H1 (cell line): ENCODE results near the gene SNAPC3. TPM values are rescaled to one million over a fixed set of nuclear protein-coding genes. Genes with fewer than 3 reads are reported as not detected.

ENCODE experiments used
- CTCF ChIA-PET: fragments of 300-600 bp; sonication (Branson Sonifier 250); formaldehyde crosslinking; loops from one replicate; lab custom pipeline; 2021; ENCODE audit not compliant: partially characterized antibody; lab: Charles Lee
- POLR2A ChIA-PET: fragments of 300-600 bp; sonication (Branson Sonifier 250); formaldehyde crosslinking; loops from one replicate; lab custom pipeline; 2021; ENCODE audit warnings: inconsistent platforms; ENCODE audit not compliant: partially characterized antibody; lab: Charles Lee
- DNase-seq, 2 experiments: peaks; one replicate each; pipeline versions ENCODE4 v3.0.0 to v3.0.0-alpha.2; 2010 to 2022; ENCODE audit warnings: low spot score in 2 of 2, low read depth in 1 of 2, mixed read lengths in 1 of 2
- FAIRE-seq: peaks from 2 replicates; lab custom pipeline; 2011; peaks lifted over from hg19 to GRCh38; lab: Jason Lieb, UNC
- H2AFZ ChIP-seq: 2 replicates; pipeline ENCODE4 v1.8.1; 2012; ENCODE audit warnings: low read length, inconsistent platforms
- H2AK5ac ChIP-seq: 2 replicates; pipeline ENCODE4 v1.6.1; 2013; ENCODE audit warnings: low read depth, low read length
- H2BK120ac ChIP-seq: replicated peaks from 2 replicates; pipeline ENCODE3; 2013; ENCODE audit warnings: low read depth, low read length, inconsistent platforms
- H2BK12ac ChIP-seq: 2 replicates; pipeline ENCODE4 v1.6.1; 2013; ENCODE audit warnings: low read depth, low read length
- H2BK15ac ChIP-seq: 2 replicates; pipeline ENCODE4 v1.6.1; 2013; ENCODE audit warnings: low read length
- H2BK20ac ChIP-seq: 2 replicates; pipeline ENCODE4 v1.6.1; 2013; ENCODE audit warnings: low read length
- H2BK5ac ChIP-seq: 2 replicates; pipeline ENCODE4 v1.6.1; 2013; ENCODE audit warnings: low read depth, low read length
- H3K14ac ChIP-seq: 2 replicates; pipeline ENCODE4 v1.6.1; 2013; ENCODE audit warnings: inconsistent platforms; ENCODE audit not compliant: insufficient read length
- H3K18ac ChIP-seq: 2 replicates; pipeline ENCODE4 v1.6.1; 2013; ENCODE audit warnings: low read length; ENCODE audit errors: extremely low read depth
- H3K23ac ChIP-seq: 2 replicates; pipeline ENCODE4 v1.6.1; 2013; ENCODE audit warnings: inconsistent platforms; ENCODE audit not compliant: insufficient read length
- H3K23me2 ChIP-seq: 2 replicates; pipeline ENCODE4 v1.6.1; 2013; ENCODE audit warnings: low read depth, low read length
- H3K27ac ChIP-seq: 2 replicates; pipeline ENCODE4 v1.6.1; 2011; ENCODE audit warnings: low read depth, low read length, inconsistent platforms
- H3K27me3 ChIP-seq, 4 experiments: replicated peaks in 1 of 4; 1 replicate in 1 of 4; 2 replicates in 3 of 4; pipeline versions ENCODE4 v1.6.1 to v1.8.1; 2011 to 2013; ENCODE audit warnings: low read length in 3 of 4, mild to moderate bottlenecking in 3 of 4, inconsistent platforms in 2 of 4, mixed read lengths in 2 of 4, moderate library complexity in 1 of 4; ENCODE audit not compliant: control insufficient read depth in 3 of 4, insufficient read depth in 3 of 4; ENCODE audit errors: extremely low read depth in 1 of 4
- H3K36me3 ChIP-seq, 4 experiments: 2 replicates each; pipeline versions ENCODE4 v1.6.1 to v1.8.1; 2011 to 2013; ENCODE audit warnings: mild to moderate bottlenecking in 4 of 4, low read length in 3 of 4, moderate library complexity in 2 of 4, control low read depth in 1 of 4, inconsistent platforms in 1 of 4; ENCODE audit not compliant: insufficient read depth in 4 of 4, control insufficient read depth in 2 of 4
- H3K4ac ChIP-seq: replicated peaks from 2 replicates; pipeline ENCODE3; 2013; ENCODE audit warnings: low read length, low read depth, mixed read lengths, inconsistent platforms; ENCODE audit not compliant: insufficient read length
- H3K4me1 ChIP-seq, 4 experiments: replicated peaks in 1 of 4; 1 replicate in 1 of 4; 2 replicates in 3 of 4; pipeline versions ENCODE4 v1.6.1 to v1.8.1; 2011 to 2013; ENCODE audit warnings: low read length in 3 of 4, inconsistent platforms in 2 of 4, mixed read lengths in 1 of 4; ENCODE audit not compliant: insufficient read depth in 4 of 4, control insufficient read depth in 3 of 4
- H3K4me2 ChIP-seq, 2 experiments: 2 replicates each; pipeline versions ENCODE4 v1.6.1 to v1.8.1; 2011 to 2013; ENCODE audit warnings: low read depth in 2 of 2, low read length in 2 of 2, control low read depth in 1 of 2, inconsistent platforms in 1 of 2, mild to moderate bottlenecking in 1 of 2; ENCODE audit not compliant: insufficient read depth in 1 of 2
- H3K4me3 ChIP-seq, 4 experiments: fragments of 200-600, 300-600 bp in 1 of 4; sonication (generic), shearing (Covaris generic), sonication (Bioruptor Twin) in 1 of 4; 2 replicates each; pipeline versions ENCODE4 v1.5.1 to v1.8.1; 2011 to 2016; ENCODE audit warnings: low read length in 4 of 4, low read depth in 3 of 4, control low read depth in 2 of 4, inconsistent platforms in 2 of 4, mild to moderate bottlenecking in 2 of 4, mixed read lengths in 1 of 4, moderate library complexity in 1 of 4; ENCODE audit not compliant: insufficient read depth in 2 of 4; ENCODE audit errors: extremely low read depth in 1 of 4
- H3K56ac ChIP-seq: replicated peaks from 2 replicates; pipeline ENCODE3; 2013; ENCODE audit warnings: low read depth, mild to moderate bottlenecking, mixed read lengths, low read length, inconsistent platforms; ENCODE audit not compliant: insufficient read length
- H3K79me1 ChIP-seq: 2 replicates; pipeline ENCODE4 v1.6.1; 2013; ENCODE audit warnings: low read depth, low read length, control low read depth
- H3K79me2 ChIP-seq, 2 experiments: 2 replicates each; pipeline versions ENCODE4 v1.6.1 to v1.8.1; 2012 to 2013; ENCODE audit warnings: low read length in 2 of 2, mild to moderate bottlenecking in 2 of 2, inconsistent platforms in 1 of 2; ENCODE audit not compliant: insufficient read depth in 2 of 2, control insufficient read depth in 1 of 2
- H3K9ac ChIP-seq, 4 experiments: replicated peaks in 1 of 4; 1 replicate in 1 of 4; 2 replicates in 3 of 4; pipeline versions ENCODE4 v1.6.1 to v1.8.1; 2011 to 2013; ENCODE audit warnings: low read depth in 3 of 4, low read length in 3 of 4, control low read depth in 2 of 4, mild to moderate bottlenecking in 2 of 4, moderate library complexity in 2 of 4, inconsistent platforms in 1 of 4; ENCODE audit errors: extremely low read depth in 1 of 4
- H3K9me3 ChIP-seq, 2 experiments: 2 replicates each; pipeline versions ENCODE4 v1.6.1 to v1.8.1; 2012 to 2013; ENCODE audit warnings: mild to moderate bottlenecking in 2 of 2, moderate library complexity in 2 of 2, control low read depth in 1 of 2, inconsistent platforms in 1 of 2, low read depth in 1 of 2, low read length in 1 of 2, mixed read lengths in 1 of 2; ENCODE audit not compliant: insufficient read depth in 2 of 2
- H4K20me1 ChIP-seq, 2 experiments: replicated peaks in 1 of 2; 2 replicates each; pipeline versions ENCODE3 to v1.8.1; 2011 to 2013; ENCODE audit warnings: inconsistent platforms in 2 of 2, low read length in 2 of 2, mild to moderate bottlenecking in 1 of 2; ENCODE audit not compliant: insufficient read depth in 2 of 2, control insufficient read depth in 1 of 2
- H4K5ac ChIP-seq: 2 replicates; pipeline ENCODE4 v1.6.1; 2013; ENCODE audit warnings: low read length, low read depth, mixed read lengths, inconsistent platforms; ENCODE audit not compliant: insufficient read length
- H4K8ac ChIP-seq: 2 replicates; pipeline ENCODE4 v1.8.0; 2013; ENCODE audit warnings: mild to moderate bottlenecking, moderate library complexity, low read length, inconsistent platforms; ENCODE audit not compliant: insufficient read depth; ENCODE audit errors: extremely low read depth
- H4K91ac ChIP-seq: replicated peaks from 2 replicates; pipeline ENCODE3; 2013; ENCODE audit warnings: low read length, mixed read lengths, inconsistent platforms; ENCODE audit not compliant: insufficient read length
- POLR2A ChIP-seq, 2 experiments: IDR thresholded peaks; 1 replicate in 1 of 2; 2 replicates in 1 of 2; pipeline ENCODE4 v1.6.1; 2011; ENCODE audit warnings: low read depth in 2 of 2, low read length in 2 of 2, mild to moderate bottlenecking in 2 of 2; ENCODE audit errors: control extremely low read depth in 1 of 2
- POLR2AphosphoS5 ChIP-seq: IDR thresholded peaks from 2 replicates; pipeline ENCODE4 v1.6.1; 2011; ENCODE audit warnings: low read depth, low read length
- SP1 ChIP-seq: IDR thresholded peaks from 2 replicates; pipeline ENCODE4 v1.6.1; 2011; ENCODE audit warnings: low read depth, low read length
- WGBS, 2 experiments: shearing (Covaris generic) in 1 of 2; methylation state at CpG; one replicate each; pipeline versions ENCODE4 v1.1.6 to v1.1.7; 2013 to 2015; ENCODE audit warnings: low lambda C conversion rate in 2 of 2, mixed read lengths in 2 of 2, inconsistent platforms in 1 of 2, low coverage in 1 of 2, missing lambda C conversion rate in 1 of 2; ENCODE audit not compliant: insufficient replicate concordance in 2 of 2, insufficient coverage in 1 of 2, insufficient read length in 1 of 2; ENCODE audit errors: extremely low coverage in 1 of 2, missing lambda C conversion rate in 1 of 2; 5-methylcytosine and 5-hydroxymethylcytosine counted together
- polyA plus RNA-seq, 7 experiments: library from polyadenylated mRNA; depleted of rRNA in 3 of 7; stranded (reverse) in 5 of 7; unstranded in 2 of 7; fragments of >200 nt in 5 of 7; fragments of 200-250 nt in 2 of 7; gene quantifications; 1 replicate in 5 of 7; 2 replicates in 1 of 7; 4 replicates in 1 of 7; pipeline versions ENCODE4 v1.2.1 to v1.2.3, GENCODE V29; 2011 to 2013; ENCODE audit warnings: missing spikeins in 2 of 7, mixed read lengths in 2 of 7
- total RNA-seq: library from RNA; stranded (reverse); fragmentation: NEBNext Ultra II Directional; extraction: Animal tissue kit (Norgen Biotek cat#: 25700); gene quantifications from 2 replicates; pipeline ENCODE4 v1.2.1, GENCODE V29; 2021
- TF ChIP-seq, protein P1 (sequence below): IDR thresholded peaks from 2 replicates; pipeline ENCODE4 v1.6.1; 2012; ENCODE audit warnings: inconsistent platforms

The SNAPC3 gene
- total and polyA plus RNA-seq, 2 of the 8 experiments (the other 6 are each of a cell fraction or from before 2014, with no cell fraction given): 11.9 to 25.8 TPM

DNA sequence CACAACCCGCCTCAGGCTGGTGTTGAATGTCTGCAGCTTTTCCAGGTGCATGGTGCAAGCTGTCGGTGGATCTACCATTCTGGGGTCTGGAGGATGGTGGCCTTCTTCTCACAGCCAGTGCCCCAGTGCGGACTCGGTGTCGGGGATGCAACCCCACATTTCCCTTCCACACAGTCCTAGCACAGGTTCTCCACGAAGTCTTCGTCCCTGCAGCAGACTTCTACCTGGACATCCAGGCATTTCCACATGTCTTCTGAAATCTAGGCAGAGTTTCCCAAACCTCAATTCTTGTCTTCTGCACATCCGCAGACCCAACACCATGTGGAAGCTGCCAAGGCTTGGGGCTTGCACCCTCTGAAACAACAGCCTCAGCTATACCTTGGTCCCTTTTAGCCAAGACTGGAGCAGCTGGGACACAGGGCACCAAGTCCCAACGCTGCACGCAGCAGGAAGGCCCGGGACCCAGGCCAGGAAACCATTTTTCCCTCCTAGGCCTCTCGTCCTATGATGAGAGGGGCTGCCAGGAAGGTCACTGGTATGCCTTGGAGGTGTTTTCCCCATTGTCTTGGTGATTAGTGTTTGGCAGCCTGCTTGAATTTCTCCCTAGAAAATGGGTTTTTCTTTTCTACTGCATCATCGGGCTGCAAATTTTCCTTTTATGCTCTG, 69.9 kb downstream of the SNAPC3 start:
- peaks cover 12 to 92% of the 10 kb centered on the region in 2 experiments; a peak in 3 of 4 replicates for H3K79me2 ChIP-seq
- peaks cover 0 to 2% (median 0%) of the 10 kb centered on the region in 4 experiments; a peak in 1 of 7 replicates for H3K4me1 ChIP-seq
- FAIRE-seq: no peak
- H3K36me3 ChIP-seq: peaks cover 6 to 95% (median 48%) of the 10 kb centered on the region in 4 experiments
- H3K56ac ChIP-seq: no peak overlapping the region
- H2BK15ac ChIP-seq: no peak overlapping the region
- peaks cover 4% of the 10 kb centered on the region; the same call in 1 of the 2 replicates for H3K79me1 ChIP-seq
- H3K4ac ChIP-seq: no peak overlapping the region
- no peak overlapping the region for H2AK5ac ChIP-seq
- POLR2A ChIA-PET: interaction anchor here (0.9 to 1.2 kb wide), 3 partner anchors 11 to 19 kb away, joined by 3 to 7 read pairs (median 5); no protein-coding TSS in a partner anchor
- no peak overlapping the region for H3K4me3 ChIP-seq
- H2AFZ ChIP-seq: no peak overlapping the region
- TF ChIP-seq, protein P1, sequence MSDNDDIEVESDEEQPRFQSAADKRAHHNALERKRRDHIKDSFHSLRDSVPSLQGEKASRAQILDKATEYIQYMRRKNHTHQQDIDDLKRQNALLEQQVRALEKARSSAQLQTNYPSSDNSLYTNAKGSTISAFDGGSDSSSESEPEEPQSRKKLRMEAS: peak; percentile 14; the same call in 1 of the 2 replicates
- TF ChIP-seq SP1 (no peak), POLR2A (IDR thresholded peaks at IDR 0.05; ENCODE audit: control extremely low read depth in 1 of 2, low read depth in 2 of 2, low read length in 2 of 2) (peak; percentile 46 to 47; a peak in 2 of 3 replicates), POLR2AphosphoS5 (peak; percentile 73)
- H2BK20ac ChIP-seq: no peak overlapping the region
- H3K23me2 ChIP-seq: no peaks in the 10 kb centered on the region
- H4K20me1 ChIP-seq: peaks cover 5 to 10% of the 10 kb centered on the region in 2 experiments
- no peaks in the 10 kb centered on the region for H3K27me3 ChIP-seq
- no peak overlapping the region for H3K4me2 ChIP-seq
- WGBS, 2 experiments: 97% methylated on average over 13 of the region's 13 CpGs; no CpG with 5 or more reads in 1 of the 2 experiments
- no peak overlapping the region for H3K9ac ChIP-seq
- H3K14ac ChIP-seq: no peak overlapping the region
- CTCF ChIA-PET: no interaction called here
- H4K8ac ChIP-seq: no peak overlapping the region
- H4K91ac ChIP-seq: no peak overlapping the region
- no peak for DNase-seq
- no peak overlapping the region for H3K27ac ChIP-seq
- peaks cover 16% of the 10 kb centered on the region in 2 experiments for H3K9me3 ChIP-seq
- H3K18ac ChIP-seq: no peak overlapping the region
- H4K5ac ChIP-seq: no peak overlapping the region
- H2BK5ac ChIP-seq: no peak overlapping the region
- H2BK120ac ChIP-seq: no peak overlapping the region
- H3K23ac ChIP-seq: no peak overlapping the region
- no peak overlapping the region for H2BK12ac ChIP-seq
